K562 (cell line): ENCODE results near the gene PGPEP1. TPM values are rescaled to one million over a fixed set of nuclear protein-coding genes. Genes with fewer than 3 reads are reported as not detected.

Experiments
- GABPA ChIP-seq: fragments of 200-800 bp; sonication (Bioruptor generic); conservative IDR thresholded peaks from 2 replicates; pipeline ENCODE4 v1.6.1; 2016; ENCODE audit warnings: low read depth, missing genetic modification characterization, missing compliant biosample characterization
- JUND ChIP-seq, 2 experiments: IDR thresholded peaks; 2 replicates in 1 of 2; 3 replicates in 1 of 2; pipeline ENCODE4 v1.6.1; 2011; ENCODE audit warnings: borderline replicate concordance in 2 of 2, low read depth in 2 of 2, low read length in 2 of 2, improper control_type of control experiment in 1 of 2, missing biosample characterization in 1 of 2, missing genetic modification characterization in 1 of 2, missing genetic modification reagents in 1 of 2
- KDM4B ChIP-seq, 2 experiments: fragments of 450-650 bp in 1 of 2; sonication (generic) in 1 of 2; IDR thresholded peaks; 2 replicates each; pipeline ENCODE4 v1.6.1; 2016 to 2017; ENCODE audit warnings: borderline replicate concordance in 2 of 2, antibody characterized with exemption in 1 of 2, low read depth in 1 of 2, mild to moderate bottlenecking in 1 of 2
- KDM5B ChIP-seq: fragments of 200-600 bp; sonication (generic); IDR thresholded peaks from 2 replicates; pipeline ENCODE4 v1.6.1; 2012; ENCODE audit warnings: low read depth, mild to moderate bottlenecking, moderate library complexity, low read length, control low read depth, inconsistent platforms; ENCODE audit not compliant: insufficient replicate concordance
- NFIC ChIP-seq: fragments of 450-650 bp; IDR thresholded peaks from 2 replicates; pipeline ENCODE4 v1.6.1; 2017; ENCODE audit warnings: mild to moderate bottlenecking, inconsistent platforms
- POLR2A ChIP-seq: fragments of 450-650 bp; conservative IDR thresholded peaks from 2 replicates; pipeline ENCODE4 v1.6.1; 2016
- SPI1 ChIP-seq: IDR thresholded peaks from 2 replicates; pipeline ENCODE4 v1.6.1; 2011; ENCODE audit warnings: low read depth, low read length, control low read depth, borderline replicate concordance
- TBP ChIP-seq: optimal IDR thresholded peaks from 2 replicates; pipeline ENCODE3; 2011; ENCODE audit warnings: low read depth, low read length, improper control_type of control experiment
- polyA plus RNA-seq, 8 experiments: library from polyadenylated mRNA; depleted of rRNA in 4 of 8; stranded (reverse) in 5 of 8; unstranded in 3 of 8; fragments of >200 nt; fragmentation: Nextera tagmentation in 2 of 8; fragmentation: Illumina TruSeq in 1 of 8; extraction: Ambion mirVana in 2 of 8; extraction: Trizol in 1 of 8; gene quantifications; 2 replicates each; pipeline versions ENCODE4 v1.2.1 to v1.2.3, GENCODE V29; 2011 to 2014; ENCODE audit warnings: inconsistent platforms in 1 of 8, missing spikeins in 1 of 8
- total RNA-seq, 7 experiments: library from RNA; depleted of rRNA in 6 of 7; stranded (reverse); fragments of >200 nt in 6 of 7; fragmentation: Illumina TruSeq in 2 of 7; extraction: Trizol in 2 of 7; gene quantifications; 2 replicates each; pipeline versions ENCODE4 v1.2.1 to v1.2.3, GENCODE V29; 2011 to 2021; ENCODE audit warnings: low replicate concordance in 1 of 7
- TF ChIP-seq, protein P1 (sequence below): fragments of 250-450 bp; sonication (Bioruptor Pico); IDR thresholded peaks from 2 replicates; pipeline ENCODE4 v1.9.0; 2021; ENCODE audit warnings: mild to moderate bottlenecking, inconsistent platforms
- TF ChIP-seq, protein P2 (sequence below), 2 experiments: fragments of 450-650 bp in 1 of 2; sonication (generic) in 1 of 2; formaldehyde crosslinking in 1 of 2; IDR thresholded peaks; 2 replicates each; pipeline versions ENCODE4 v1.7.1 to v1.9.0; 2016 to 2022; ENCODE audit warnings: inconsistent platforms in 1 of 2, mild to moderate bottlenecking in 1 of 2, missing genetic modification reagents in 1 of 2
- TF ChIP-seq, protein P3 (sequence below): sonication (generic); formaldehyde crosslinking; IDR thresholded peaks from 2 replicates; pipeline ENCODE4 v1.4.0; 2020; ENCODE audit warnings: mild to moderate bottlenecking, missing genetic modification reagents

Gene PGPEP1
- total and polyA plus RNA-seq, 9 of the 15 experiments (the other 6 are each of a cell fraction or from before 2014, with no cell fraction given) = 10.0 to 69.6 (median 33.5) TPM

DNA sequence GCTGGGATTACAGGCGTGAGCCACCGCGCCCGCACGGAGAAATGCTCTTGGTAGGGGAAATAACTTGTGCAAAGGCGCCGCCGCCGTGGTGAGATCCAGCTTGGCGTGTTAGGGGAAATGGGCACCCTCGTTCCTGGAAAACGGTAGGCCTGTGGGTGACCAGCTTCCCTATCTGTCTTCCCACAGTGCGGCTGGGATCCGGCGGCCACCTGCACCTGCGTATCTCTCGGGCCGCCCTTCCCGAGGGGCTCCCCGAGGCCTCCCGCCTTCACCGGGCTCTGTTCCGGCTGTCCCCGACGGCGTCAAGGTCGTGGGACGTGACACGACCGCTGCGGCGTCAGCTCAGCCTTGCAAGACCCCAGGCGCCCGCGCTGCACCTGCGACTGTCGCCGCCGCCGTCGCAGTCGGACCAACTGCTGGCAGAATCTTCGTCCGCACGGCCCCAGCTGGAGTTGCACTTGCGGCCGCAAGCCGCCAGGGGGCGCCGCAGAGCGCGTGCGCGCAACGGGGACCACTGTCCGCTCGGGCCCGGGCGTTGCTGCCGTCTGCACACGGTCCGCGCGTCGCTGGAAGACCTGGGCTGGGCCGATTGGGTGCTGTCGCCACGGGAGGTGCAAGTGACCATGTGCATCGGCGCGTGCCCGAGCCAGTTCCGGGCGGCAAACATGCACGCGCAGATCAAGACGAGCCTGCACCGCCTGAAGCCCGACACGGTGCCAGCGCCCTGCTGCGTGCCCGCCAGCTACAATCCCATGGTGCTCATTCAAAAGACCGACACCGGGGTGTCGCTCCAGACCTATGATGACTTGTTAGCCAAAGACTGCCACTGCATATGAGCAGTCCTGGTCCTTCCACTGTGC lies 47.9 kb downstream of the PGPEP1 start (continued):
- TF ChIP-seq, protein P1, sequence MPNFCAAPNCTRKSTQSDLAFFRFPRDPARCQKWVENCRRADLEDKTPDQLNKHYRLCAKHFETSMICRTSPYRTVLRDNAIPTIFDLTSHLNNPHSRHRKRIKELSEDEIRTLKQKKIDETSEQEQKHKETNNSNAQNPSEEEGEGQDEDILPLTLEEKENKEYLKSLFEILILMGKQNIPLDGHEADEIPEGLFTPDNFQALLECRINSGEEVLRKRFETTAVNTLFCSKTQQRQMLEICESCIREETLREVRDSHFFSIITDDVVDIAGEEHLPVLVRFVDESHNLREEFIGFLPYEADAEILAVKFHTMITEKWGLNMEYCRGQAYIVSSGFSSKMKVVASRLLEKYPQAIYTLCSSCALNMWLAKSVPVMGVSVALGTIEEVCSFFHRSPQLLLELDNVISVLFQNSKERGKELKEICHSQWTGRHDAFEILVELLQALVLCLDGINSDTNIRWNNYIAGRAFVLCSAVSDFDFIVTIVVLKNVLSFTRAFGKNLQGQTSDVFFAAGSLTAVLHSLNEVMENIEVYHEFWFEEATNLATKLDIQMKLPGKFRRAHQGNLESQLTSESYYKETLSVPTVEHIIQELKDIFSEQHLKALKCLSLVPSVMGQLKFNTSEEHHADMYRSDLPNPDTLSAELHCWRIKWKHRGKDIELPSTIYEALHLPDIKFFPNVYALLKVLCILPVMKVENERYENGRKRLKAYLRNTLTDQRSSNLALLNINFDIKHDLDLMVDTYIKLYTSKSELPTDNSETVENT (CRISPR knock-in tag) = peak; percentile 83
- TF ChIP-seq KDM4B (IDR thresholded peaks at IDR 0.05; ENCODE audit: borderline replicate concordance in 2 of 2, low read depth in 1 of 2) (peak in 1 of 2 experiments; percentile 58; a peak in 1 of 4 replicates), NFIC (peak; percentile 50; the same call in 1 of the 2 replicates), KDM5B (peak; percentile 73), GABPA (tag) (no peak), SPI1 (no peak), JUND (IDR thresholded peaks at IDR 0.05; ENCODE audit: borderline replicate concordance, low read depth, low read length) (peak; percentile 57), JUND (tag; IDR thresholded peaks at IDR 0.05; ENCODE audit: borderline replicate concordance, low read depth, low read length) (peak; percentile 57; the same call in 1 of the 3 replicates), TBP (peak; percentile 62), POLR2A (peak; percentile 64)
- TF ChIP-seq, protein P2, sequence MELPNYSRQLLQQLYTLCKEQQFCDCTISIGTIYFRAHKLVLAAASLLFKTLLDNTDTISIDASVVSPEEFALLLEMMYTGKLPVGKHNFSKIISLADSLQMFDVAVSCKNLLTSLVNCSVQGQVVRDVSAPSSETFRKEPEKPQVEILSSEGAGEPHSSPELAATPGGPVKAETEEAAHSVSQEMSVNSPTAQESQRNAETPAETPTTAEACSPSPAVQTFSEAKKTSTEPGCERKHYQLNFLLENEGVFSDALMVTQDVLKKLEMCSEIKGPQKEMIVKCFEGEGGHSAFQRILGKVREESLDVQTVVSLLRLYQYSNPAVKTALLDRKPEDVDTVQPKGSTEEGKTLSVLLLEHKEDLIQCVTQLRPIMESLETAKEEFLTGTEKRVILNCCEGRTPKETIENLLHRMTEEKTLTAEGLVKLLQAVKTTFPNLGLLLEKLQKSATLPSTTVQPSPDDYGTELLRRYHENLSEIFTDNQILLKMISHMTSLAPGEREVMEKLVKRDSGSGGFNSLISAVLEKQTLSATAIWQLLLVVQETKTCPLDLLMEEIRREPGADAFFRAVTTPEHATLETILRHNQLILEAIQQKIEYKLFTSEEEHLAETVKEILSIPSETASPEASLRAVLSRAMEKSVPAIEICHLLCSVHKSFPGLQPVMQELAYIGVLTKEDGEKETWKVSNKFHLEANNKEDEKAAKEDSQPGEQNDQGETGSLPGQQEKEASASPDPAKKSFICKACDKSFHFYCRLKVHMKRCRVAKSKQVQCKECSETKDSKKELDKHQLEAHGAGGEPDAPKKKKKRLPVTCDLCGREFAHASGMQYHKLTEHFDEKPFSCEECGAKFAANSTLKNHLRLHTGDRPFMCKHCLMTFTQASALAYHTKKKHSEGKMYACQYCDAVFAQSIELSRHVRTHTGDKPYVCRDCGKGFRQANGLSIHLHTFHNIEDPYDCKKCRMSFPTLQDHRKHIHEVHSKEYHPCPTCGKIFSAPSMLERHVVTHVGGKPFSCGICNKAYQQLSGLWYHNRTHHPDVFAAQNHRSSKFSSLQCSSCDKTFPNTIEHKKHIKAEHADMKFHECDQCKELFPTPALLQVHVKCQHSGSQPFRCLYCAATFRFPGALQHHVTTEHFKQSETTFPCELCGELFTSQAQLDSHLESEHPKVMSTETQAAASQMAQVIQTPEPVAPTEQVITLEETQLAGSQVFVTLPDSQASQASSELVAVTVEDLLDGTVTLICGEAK (IDR thresholded peaks at IDR 0.05) = no peak
- TF ChIP-seq, protein P2 (CRISPR knock-in tag; IDR thresholded peaks at IDR 0.05) = no peak; the same call in 1 of the 2 replicates
- TF ChIP-seq, protein P3, sequence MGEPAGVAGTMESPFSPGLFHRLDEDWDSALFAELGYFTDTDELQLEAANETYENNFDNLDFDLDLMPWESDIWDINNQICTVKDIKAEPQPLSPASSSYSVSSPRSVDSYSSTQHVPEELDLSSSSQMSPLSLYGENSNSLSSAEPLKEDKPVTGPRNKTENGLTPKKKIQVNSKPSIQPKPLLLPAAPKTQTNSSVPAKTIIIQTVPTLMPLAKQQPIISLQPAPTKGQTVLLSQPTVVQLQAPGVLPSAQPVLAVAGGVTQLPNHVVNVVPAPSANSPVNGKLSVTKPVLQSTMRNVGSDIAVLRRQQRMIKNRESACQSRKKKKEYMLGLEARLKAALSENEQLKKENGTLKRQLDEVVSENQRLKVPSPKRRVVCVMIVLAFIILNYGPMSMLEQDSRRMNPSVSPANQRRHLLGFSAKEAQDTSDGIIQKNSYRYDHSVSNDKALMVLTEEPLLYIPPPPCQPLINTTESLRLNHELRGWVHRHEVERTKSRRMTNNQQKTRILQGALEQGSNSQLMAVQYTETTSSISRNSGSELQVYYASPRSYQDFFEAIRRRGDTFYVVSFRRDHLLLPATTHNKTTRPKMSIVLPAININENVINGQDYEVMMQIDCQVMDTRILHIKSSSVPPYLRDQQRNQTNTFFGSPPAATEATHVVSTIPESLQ = 0 out of 2 replicates have a peak, but pooled peaks have one; percentile 66
